ENCODE data around the gene PSIP1.

- TF ChIP-seq CTCF (tag by site-specific recombination; IDR thresholded peaks at IDR 0.05), result no peak
- no peak for TF ChIP-seq ZNF513 (tag by site-specific recombination; IDR thresholded peaks at IDR 0.05)
- no peak for TF ChIP-seq REPIN1 (tag by site-specific recombination; IDR thresholded peaks at IDR 0.05; ENCODE audit: low read depth)
- no peak for TF ChIP-seq ZNF658 (tag by site-specific recombination; IDR thresholded peaks at IDR 0.05)
- no peak for TF ChIP-seq ZNF302 (tag by site-specific recombination; IDR thresholded peaks at IDR 0.05; ENCODE audit: low read depth)
- TF ChIP-seq GLIS2 (tag by site-specific recombination; IDR thresholded peaks at IDR 0.05), result no peak
- TF ChIP-seq SP2 (tag by site-specific recombination; IDR thresholded peaks at IDR 0.05), result no peak
- no peak for TF ChIP-seq ZNF623 (tag by site-specific recombination; IDR thresholded peaks at IDR 0.05)
- TF ChIP-seq ZNF707 (tag by site-specific recombination; IDR thresholded peaks at IDR 0.05), result no peak
- TF ChIP-seq PRDM1 (tag by site-specific recombination; IDR thresholded peaks at IDR 0.05), result no peak
- no peak for TF ChIP-seq ZBTB20 (tag by site-specific recombination; IDR thresholded peaks at IDR 0.05)
- no peak for TF ChIP-seq ZNF146 (tag by site-specific recombination; IDR thresholded peaks at IDR 0.05)
- TF ChIP-seq, protein P1, sequence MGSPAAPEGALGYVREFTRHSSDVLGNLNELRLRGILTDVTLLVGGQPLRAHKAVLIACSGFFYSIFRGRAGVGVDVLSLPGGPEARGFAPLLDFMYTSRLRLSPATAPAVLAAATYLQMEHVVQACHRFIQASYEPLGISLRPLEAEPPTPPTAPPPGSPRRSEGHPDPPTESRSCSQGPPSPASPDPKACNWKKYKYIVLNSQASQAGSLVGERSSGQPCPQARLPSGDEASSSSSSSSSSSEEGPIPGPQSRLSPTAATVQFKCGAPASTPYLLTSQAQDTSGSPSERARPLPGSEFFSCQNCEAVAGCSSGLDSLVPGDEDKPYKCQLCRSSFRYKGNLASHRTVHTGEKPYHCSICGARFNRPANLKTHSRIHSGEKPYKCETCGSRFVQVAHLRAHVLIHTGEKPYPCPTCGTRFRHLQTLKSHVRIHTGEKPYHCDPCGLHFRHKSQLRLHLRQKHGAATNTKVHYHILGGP (tag by site-specific recombination; IDR thresholded peaks at IDR 0.05), result no peak
- TF ChIP-seq SCRT2 (tag by site-specific recombination; IDR thresholded peaks at IDR 0.05), result no peak
These were observed 11.5 kb upstream of the PSIP1 start for GRCh38 chr9:15522130-15522755.
